Epidermal melanocyte (primary cell): ENCODE data around the gene OR5AL1.
"Not testable (repeated sequence)": the region's sequence is repeated elsewhere in the genome, so short reads cannot be mapped to it uniquely, and the experiment has no call there.

Experiments used
- DNase-seq: peaks from one replicate; pipeline ENCODE4 v3.0.0; 2011; ENCODE audit warnings: low spot score; ENCODE audit not compliant: insufficient read length

The OR5AL1 gene

GRCh38 chr11:56412396-56412795, at the start of gene OR5AL1:
Gene OR5AL1, plus strand, starts transcription at chr11:56412696.
- DNase-seq = no peak

DNA sequence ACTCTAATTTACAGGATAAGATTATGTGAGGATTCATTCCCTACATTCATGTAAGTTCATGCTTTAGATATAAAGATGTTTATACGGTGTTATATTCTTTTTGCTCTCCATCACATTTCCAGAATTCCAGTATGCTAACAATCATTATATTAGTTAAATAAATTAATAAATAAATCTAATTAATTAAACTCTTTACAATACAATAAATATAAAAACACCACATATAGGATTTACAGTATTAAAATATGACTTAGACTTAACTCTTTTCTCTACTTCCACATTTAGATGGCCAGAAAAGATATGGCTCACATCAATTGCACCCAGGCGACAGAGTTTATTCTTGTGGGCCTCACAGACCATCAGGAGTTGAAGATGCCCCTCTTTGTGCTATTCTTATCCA, 37.2 kb upstream of the OR5AL1 start, which contains the start of gene OR8U1:
Gene OR8U1 (plus strand): TSS at position 301 of the 400 bp plus-strand sequence. CDS start 0 bp downstream, at position 301.
- DNase-seq = no peak

- DNase-seq = no peak
Measured at GRCh38 chr11:56380120-56380519, 32.4 kb upstream of the OR5AL1 start.

- no peak for DNase-seq
Measured at GRCh38 chr11:56394381-56394780, 18.1 kb upstream of the OR5AL1 start.

GRCh38 chr11:56396047-56396446, 16.4 kb upstream of the OR5AL1 start:
- DNase-seq = no peak

- not testable (repeated sequence) for DNase-seq
Measured at GRCh38 chr11:56401858-56402461, 10.5 kb upstream of the OR5AL1 start.

- no peak for DNase-seq
Measured at GRCh38 chr11:56404393-56404792, 8.1 kb upstream of the OR5AL1 start.

GRCh38 chr11:56410801-56411200, 1.7 kb upstream of the OR5AL1 start:
- DNase-seq = no peak

- DNase-seq = no peak
Measured at GRCh38 chr11:56453521-56453920, 41.0 kb downstream of the OR5AL1 start.

DNA sequence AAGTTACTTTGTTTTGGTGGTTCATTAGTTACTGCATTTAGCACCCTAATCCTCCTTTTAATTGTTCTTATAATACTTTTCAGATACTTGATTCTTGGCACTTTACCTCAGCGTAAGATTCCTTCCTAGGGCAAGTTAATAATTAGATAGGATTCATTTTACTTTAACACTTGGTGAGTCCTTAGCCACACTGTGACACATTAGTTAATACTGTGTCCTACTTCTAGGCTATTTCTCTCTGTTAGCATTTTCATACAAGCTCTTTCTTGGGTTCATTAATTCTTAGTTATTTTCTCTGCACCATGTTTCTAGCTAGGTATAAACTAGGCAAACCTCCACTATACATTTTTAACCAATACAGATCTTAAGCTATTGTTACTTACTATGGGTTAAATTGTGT, 44.6 kb downstream of the OR5AL1 start:
- no peak for DNase-seq
